ENCODE data around the gene CLDN24.

DNA sequence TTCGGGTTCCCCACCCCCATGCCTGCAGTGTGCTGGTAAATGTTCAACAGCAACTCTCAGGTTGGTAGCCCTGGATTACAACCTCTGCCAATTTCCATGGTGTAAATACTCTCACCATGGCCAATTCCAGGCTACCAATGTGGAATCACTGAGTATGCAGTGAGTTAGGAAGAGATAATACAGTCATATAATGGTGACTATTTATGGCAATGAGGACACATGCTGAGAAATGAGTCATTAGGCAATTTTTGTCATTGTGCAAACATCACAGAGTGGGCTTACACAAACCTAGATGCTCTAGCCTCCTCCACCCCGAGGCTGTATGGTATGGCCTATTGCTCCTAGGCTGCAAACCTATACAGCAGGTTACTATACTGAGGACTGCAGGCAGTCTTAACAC is 4.6 kb upstream of the CLDN24 start:
- TF ChIP-seq, protein P1, sequence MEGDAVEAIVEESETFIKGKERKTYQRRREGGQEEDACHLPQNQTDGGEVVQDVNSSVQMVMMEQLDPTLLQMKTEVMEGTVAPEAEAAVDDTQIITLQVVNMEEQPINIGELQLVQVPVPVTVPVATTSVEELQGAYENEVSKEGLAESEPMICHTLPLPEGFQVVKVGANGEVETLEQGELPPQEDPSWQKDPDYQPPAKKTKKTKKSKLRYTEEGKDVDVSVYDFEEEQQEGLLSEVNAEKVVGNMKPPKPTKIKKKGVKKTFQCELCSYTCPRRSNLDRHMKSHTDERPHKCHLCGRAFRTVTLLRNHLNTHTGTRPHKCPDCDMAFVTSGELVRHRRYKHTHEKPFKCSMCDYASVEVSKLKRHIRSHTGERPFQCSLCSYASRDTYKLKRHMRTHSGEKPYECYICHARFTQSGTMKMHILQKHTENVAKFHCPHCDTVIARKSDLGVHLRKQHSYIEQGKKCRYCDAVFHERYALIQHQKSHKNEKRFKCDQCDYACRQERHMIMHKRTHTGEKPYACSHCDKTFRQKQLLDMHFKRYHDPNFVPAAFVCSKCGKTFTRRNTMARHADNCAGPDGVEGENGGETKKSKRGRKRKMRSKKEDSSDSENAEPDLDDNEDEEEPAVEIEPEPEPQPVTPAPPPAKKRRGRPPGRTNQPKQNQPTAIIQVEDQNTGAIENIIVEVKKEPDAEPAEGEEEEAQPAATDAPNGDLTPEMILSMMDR (IDR thresholded peaks at IDR 0.05; ENCODE audit: insufficient read depth, low read length): no peak
- TF ChIP-seq SPI1 (IDR thresholded peaks at IDR 0.05; ENCODE audit: borderline replicate concordance, low read depth): no peak
- TF ChIP-seq, protein P2, sequence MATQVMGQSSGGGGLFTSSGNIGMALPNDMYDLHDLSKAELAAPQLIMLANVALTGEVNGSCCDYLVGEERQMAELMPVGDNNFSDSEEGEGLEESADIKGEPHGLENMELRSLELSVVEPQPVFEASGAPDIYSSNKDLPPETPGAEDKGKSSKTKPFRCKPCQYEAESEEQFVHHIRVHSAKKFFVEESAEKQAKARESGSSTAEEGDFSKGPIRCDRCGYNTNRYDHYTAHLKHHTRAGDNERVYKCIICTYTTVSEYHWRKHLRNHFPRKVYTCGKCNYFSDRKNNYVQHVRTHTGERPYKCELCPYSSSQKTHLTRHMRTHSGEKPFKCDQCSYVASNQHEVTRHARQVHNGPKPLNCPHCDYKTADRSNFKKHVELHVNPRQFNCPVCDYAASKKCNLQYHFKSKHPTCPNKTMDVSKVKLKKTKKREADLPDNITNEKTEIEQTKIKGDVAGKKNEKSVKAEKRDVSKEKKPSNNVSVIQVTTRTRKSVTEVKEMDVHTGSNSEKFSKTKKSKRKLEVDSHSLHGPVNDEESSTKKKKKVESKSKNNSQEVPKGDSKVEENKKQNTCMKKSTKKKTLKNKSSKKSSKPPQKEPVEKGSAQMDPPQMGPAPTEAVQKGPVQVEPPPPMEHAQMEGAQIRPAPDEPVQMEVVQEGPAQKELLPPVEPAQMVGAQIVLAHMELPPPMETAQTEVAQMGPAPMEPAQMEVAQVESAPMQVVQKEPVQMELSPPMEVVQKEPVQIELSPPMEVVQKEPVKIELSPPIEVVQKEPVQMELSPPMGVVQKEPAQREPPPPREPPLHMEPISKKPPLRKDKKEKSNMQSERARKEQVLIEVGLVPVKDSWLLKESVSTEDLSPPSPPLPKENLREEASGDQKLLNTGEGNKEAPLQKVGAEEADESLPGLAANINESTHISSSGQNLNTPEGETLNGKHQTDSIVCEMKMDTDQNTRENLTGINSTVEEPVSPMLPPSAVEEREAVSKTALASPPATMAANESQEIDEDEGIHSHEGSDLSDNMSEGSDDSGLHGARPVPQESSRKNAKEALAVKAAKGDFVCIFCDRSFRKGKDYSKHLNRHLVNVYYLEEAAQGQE (IDR thresholded peaks at IDR 0.05; ENCODE audit: insufficient replicate concordance, low read depth): no peak
- no peak for TF ChIP-seq GABPA (IDR thresholded peaks at IDR 0.05; ENCODE audit: low read depth)
- no peak for TF ChIP-seq POLR2AphosphoS5 (IDR thresholded peaks at IDR 0.05; ENCODE audit: low read depth)
